Brain microvascular endothelial cell (primary cell): Measurements from ENCODE around the gene PPM1D.
"Not testable (repeated sequence)": the region's sequence is repeated elsewhere in the genome, so short reads cannot be mapped to it uniquely, and the experiment has no call there.

Source experiments
- DNase-seq: peaks from one replicate; pipeline ENCODE4 v3.0.0-alpha.2; 2020
- H3K27ac ChIP-seq: fragments of 250-450 bp; sonication (Bioruptor Pico); 2 replicates; pipeline ENCODE4 v1.5.1; 2020; ENCODE audit warnings: mild to moderate bottlenecking, moderate library complexity
- H3K27me3 ChIP-seq: fragments of 250-450 bp; sonication (Bioruptor Pico); replicated peaks from 2 replicates; pipeline ENCODE4 v1.5.1; 2020; ENCODE audit warnings: mild to moderate bottlenecking
- H3K36me3 ChIP-seq: fragments of 250-450 bp; sonication (Bioruptor Pico); replicated peaks from 2 replicates; pipeline ENCODE4 v1.5.1; 2020; ENCODE audit warnings: mild to moderate bottlenecking
- H3K4me3 ChIP-seq: 2 replicates; pipeline ENCODE4 v1.5.1; 2011; ENCODE audit warnings: low read depth, mild to moderate bottlenecking, control low read depth, low read length, moderate library complexity
- in situ Hi-C: cut with HindIII; loops from 2 replicates; pipeline ENCODE4 v1.10.0; 2017; ENCODE audit warnings: low sequenced_read_pairs, low pct_ligation_motif_present
- TF ChIP-seq, protein P1 (sequence below): IDR thresholded peaks from 2 replicates; pipeline ENCODE4 v1.5.1; 2011; ENCODE audit warnings: low read depth, mild to moderate bottlenecking, moderate library complexity, low read length, control low read depth, inconsistent platforms; ENCODE audit errors: missing control alignments

The PPM1D gene

GRCh38 chr17:60602385-60602742 lies 2.4 kb downstream of the PPM1D start:
- Histone ChIP-seq H3K27me3 (no peaks in the 10 kb centered on the region), H3K36me3 (no peaks in the 10 kb centered on the region), H3K27ac (no peak overlapping the region), H3K4me3 (peak overlapping the region; percentile 91)
- in situ Hi-C loops: no loop called here
- TF ChIP-seq, protein P1, sequence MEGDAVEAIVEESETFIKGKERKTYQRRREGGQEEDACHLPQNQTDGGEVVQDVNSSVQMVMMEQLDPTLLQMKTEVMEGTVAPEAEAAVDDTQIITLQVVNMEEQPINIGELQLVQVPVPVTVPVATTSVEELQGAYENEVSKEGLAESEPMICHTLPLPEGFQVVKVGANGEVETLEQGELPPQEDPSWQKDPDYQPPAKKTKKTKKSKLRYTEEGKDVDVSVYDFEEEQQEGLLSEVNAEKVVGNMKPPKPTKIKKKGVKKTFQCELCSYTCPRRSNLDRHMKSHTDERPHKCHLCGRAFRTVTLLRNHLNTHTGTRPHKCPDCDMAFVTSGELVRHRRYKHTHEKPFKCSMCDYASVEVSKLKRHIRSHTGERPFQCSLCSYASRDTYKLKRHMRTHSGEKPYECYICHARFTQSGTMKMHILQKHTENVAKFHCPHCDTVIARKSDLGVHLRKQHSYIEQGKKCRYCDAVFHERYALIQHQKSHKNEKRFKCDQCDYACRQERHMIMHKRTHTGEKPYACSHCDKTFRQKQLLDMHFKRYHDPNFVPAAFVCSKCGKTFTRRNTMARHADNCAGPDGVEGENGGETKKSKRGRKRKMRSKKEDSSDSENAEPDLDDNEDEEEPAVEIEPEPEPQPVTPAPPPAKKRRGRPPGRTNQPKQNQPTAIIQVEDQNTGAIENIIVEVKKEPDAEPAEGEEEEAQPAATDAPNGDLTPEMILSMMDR: no peak
- DNase-seq: peak; percentile 6

DNA sequence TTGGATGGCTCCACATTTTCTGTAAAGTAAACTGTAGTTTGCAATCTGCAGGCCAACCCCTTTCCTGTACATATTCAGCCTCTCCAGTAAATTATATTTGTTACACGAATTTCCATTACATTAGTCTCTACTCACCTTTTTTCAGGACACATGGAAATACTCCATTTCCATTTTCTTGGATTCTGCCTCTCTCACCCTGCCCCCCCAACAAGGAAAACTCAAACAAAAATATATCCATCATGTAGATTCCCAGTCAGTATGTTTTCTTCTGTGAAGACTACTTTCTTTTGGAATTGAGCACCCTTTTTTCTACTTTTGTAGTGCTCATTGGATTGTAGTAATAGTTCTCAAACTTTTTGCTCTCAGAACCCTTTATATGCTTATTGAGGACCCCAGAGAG lies 2.9 kb downstream of the PPM1D start:
- Histone ChIP-seq H3K36me3 (no peaks in the 10 kb centered on the region), H3K4me3 (peak overlapping the region; percentile 91), H3K27me3 (no peaks in the 10 kb centered on the region), H3K27ac (no peak overlapping the region)
- in situ Hi-C loops: no loop called here
- DNase-seq: no peak
- TF ChIP-seq, protein P1: no peak

DNA sequence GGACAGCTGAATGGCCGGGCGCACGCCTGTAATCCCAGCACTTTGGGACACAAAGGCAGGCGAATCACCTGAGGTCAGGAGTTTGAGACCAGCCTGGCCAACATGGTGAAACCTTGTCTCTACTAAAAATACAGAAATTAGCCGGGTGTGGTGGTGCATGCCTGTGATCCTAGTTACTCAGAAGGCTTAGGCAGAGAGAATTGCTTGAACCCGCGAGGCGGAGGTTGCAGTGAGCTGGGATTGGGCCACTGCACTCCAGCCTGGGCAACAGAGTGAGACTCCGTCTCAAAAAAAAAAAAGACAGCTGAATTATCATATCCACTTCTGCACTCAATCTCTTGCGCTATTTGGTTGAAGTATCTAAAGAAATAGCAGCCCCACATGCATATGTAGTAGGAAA lies 3.5 kb downstream of the PPM1D start:
- DNase-seq, H3K27ac ChIP-seq, H3K36me3 ChIP-seq, in situ Hi-C loops, H3K27me3 ChIP-seq, H3K4me3 ChIP-seq: not testable (repeated sequence)

GRCh38 chr17:60604686-60605334 lies 4.8 kb downstream of the PPM1D start:
- Histone ChIP-seq H3K27ac (no peak overlapping the region), H3K27me3 (no peaks in the 10 kb centered on the region), H3K36me3 (no peaks in the 10 kb centered on the region), H3K4me3 (no peak overlapping the region)
- TF ChIP-seq, protein P1: no peak
- DNase-seq: peak; percentile 37
- in situ Hi-C loops: no loop called here

DNA sequence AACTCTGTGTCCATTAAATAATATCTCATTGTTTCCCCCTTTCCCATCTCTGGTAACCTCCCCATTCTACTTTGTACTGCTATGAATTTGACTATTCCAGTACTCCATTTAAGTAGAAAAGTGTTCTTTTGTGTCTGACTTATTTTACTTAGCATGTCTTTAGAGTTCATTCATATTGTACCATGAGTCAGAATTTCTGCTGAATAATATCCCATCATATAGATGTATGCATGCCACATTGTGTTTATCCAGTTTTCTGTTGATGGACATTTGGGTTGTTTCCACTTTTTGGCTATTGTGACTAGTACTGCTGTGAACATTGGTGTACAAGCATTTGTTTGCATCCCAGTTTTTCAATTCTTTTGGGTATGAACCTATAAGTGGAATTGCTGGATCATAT lies 6.0 kb downstream of the PPM1D start:
- TF ChIP-seq, protein P1: no peak
- in situ Hi-C loops: no loop called here
- H3K27ac ChIP-seq: no peak overlapping the region

GRCh38 chr17:60610473-60610872 lies 10.5 kb downstream of the PPM1D start:
- Histone ChIP-seq H3K4me3 (no peak overlapping the region), H3K36me3 (no peaks in the 10 kb centered on the region), H3K27ac (no peak overlapping the region), H3K27me3 (no peaks in the 10 kb centered on the region)
- DNase-seq: no peak
- in situ Hi-C loops: no loop called here
- TF ChIP-seq, protein P1: no peak

More for the DNA sequence above, 6.0 kb downstream of the PPM1D start:
- Histone ChIP-seq H3K4me3 (no peak overlapping the region), H3K27me3 (no peaks in the 10 kb centered on the region), H3K36me3 (no peaks in the 10 kb centered on the region)
- DNase-seq: no peak

DNA sequence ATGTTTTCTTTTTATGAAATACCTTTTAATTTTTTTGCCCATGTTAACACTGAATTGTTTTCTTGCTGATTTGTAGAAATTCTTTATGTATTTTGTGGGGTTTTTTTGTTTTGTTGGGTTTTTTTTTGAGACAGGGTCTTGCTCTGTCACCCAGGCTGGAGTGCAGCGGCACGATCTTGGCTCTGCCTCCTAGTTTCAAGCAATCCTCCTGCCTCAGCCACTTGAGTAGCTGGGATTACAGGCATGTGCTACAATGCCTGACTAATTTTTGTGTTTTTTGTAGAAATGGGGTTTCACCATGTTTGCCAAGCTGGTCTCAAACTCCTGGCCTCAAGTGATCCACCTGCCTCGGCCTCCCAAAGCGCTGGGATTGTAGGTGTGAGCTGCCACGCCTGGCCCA lies 11.3 kb downstream of the PPM1D start:
- H3K27me3 ChIP-seq, in situ Hi-C loops, H3K27ac ChIP-seq, H3K4me3 ChIP-seq, H3K36me3 ChIP-seq, DNase-seq: not testable (repeated sequence)
